Suppressor macrophage (primary cell): ENCODE measurements around the gene ASCL3.
"Not testable (repeated sequence)": the region's sequence is repeated elsewhere in the genome, so short reads cannot be mapped to it uniquely, and the experiment has no call there.

Experiments
- DNase-seq, 4 experiments: peaks; one replicate each; pipeline ENCODE4 v3.0.0-alpha.2; 2020 to 2022

ASCL3 gene

DNA sequence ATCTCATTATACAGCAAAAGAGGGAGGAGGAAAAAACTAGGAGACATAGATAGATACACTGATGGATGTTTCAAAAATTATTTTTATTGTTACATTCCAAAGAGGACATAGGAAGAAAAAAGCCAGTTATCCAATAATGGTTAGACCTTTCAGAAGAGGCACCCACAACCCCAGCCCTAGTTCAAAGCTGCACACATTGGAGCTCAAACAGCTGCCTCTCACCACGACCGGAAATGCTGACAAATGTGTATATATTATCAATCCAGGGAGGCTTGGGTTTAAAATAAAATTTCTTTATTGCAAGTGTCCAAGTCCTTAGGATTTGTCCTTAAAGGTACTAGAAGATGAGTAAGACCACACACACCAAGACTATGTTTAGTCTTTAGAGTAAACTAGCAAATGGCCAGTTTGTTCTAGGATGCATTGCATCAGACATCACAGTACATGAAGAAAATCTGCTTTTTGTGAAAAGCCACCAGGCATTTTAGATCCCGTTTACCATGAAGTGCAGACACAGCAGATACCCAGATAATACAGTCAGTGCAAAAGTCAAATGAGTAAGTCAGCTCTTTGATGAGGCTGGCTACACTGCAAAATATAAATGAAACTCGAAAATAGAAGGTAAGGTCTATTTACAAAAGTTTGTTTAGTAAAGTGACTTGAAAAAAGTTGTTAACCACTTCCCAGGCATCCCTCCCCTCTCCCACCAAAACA lies 4.6 kb upstream of the ASCL3 start:
- no peak for DNase-seq

DNA sequence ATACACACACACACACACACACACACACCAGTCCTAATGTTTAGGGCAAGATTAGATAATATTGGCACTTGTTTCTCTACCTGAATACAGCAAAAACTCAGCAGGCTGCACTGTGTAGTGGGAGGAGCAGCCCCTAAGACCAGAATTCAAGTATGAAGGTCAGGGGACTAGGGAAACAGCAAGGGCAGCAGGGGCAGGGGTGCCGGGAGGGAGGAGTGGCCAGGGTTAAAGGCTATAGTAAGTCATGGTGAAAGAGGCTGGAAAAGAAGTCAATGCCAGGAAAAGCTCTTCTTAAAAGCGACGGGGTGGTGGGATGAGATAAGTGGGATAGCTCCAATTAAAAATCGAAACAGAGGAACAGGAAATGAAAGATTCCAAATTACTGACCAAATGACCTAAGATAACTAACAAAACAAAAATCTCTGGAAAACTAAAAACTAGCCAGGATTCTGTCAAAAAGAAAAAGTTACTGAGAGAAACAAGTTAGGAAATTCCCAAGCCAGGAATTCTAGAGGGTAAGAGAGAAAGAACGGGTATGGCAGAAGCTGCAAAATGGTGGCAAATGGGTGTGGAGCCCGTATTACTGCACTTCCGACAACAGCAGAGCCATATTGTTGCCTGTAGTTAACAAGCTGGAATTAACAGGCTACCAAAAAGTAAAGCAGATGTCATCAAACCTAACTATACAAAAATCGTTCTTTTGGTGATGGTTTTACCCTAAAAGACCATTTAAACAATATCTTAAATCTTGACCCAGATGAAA lies 1.3 kb downstream of the ASCL3 start:
- no peak for DNase-seq

DNA sequence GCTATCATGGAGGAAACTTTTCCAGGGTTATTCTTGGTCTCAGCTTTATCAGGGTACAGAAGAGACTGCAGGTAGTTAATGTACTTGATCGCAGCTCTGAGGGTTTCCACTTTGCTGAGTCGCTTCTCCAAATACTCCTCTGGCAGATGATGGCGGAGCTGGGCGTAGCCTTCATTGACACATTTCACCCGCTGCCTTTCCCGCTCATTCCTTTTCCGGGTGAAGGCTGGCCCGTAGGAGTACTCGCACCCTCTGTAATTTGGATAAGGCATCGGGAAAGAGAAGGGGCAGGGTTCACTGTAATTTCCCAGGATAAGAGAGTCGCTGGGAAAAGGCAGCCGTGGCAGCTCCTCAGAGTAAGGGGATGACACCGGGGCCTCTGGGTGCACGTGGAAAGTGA lies 5.2 kb downstream of the ASCL3 start:
- DNase-seq: no peak

DNA sequence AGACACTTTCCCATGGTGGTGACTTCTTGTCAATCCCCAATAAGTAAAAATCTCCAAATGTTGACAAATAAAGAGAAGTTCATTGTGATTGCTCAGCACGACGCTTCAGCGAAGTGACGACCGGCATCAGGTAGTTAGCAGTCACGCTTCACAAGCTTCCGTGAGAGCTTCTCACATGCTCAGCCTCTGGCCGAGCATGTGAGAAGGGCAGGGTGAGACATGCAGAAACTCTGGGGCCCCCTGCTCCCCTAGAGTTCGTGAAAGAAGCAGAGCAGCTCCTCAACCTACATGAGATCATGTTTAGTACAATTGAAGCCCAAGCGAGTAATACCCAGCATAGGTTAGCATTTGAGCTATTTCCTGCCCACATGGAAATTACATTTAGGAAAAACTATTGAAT lies 5.7 kb downstream of the ASCL3 start:
- DNase-seq: no peak

DNA sequence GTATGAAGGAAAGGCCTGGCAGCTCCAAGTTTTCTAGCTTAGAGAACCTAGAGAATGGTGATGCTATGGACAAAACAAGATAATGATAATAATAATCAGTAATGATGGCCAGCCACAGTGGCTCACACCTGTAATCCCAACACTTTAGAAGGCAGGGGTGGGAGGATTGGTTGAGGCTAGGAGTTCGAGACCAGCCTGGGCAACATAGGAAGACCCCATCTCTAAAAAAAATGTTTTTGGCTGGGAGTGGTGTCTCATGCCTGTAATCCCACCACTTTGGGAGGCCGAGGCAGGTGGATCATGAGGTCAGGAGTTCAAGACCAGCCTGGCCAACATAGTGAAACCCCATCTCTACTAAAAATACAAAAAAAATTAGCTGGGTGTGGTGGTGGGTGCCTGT lies 7.0 kb downstream of the ASCL3 start:
- DNase-seq: not testable (repeated sequence)

DNA sequence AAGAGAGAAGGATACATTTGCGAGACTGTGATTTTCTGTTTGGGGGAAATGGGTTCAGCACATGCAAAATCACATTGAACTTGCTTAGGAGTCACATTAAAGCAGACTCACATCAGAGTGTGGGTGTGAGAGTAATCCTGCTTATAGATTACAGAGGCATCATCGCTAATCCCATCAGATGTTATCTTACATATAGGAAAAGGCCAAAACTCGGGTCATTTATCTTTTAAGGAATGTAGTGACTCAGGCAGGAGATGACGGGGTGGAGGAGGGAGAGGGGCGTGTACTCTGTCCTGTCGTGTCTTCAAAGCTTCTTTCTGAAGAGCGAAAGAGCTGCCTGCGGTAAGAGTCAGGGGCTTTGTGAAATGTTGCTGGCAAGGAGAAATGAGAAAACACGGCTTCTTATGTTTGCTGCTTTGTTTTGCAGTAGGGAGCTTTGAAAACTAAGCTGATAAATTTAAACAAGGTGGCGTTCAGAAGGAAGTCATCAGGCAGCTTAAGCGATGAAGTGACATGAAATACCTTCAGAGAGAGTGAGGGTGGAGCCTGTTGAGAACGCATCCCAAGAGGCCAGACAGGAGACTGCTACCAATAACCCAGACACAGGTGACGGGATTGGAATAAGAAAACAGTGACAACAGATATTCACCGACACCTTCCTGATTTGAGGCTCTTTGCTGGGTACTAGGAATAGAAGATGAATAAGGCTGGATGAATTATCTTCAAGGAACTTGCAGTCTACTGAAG lies 7.9 kb downstream of the ASCL3 start:
- DNase-seq: no peak

DNA sequence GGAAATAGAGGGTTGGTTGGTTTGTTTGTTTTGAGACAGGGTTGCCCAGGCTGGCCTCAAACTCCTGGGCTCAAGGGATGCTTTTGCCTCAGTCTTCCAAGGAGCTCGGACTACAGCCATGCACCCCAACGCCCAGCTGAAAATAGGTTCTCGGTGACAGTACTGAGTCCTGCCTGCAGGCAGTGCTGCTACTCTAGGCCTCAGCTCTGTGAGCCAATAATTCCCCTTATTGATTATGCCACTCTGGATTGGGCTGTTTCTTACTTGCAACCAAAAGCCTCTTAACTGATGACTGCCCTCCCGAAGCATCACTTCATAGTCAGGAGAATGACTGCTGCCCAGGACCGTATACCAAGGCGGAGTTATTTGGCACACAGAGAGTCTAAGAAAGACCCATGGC lies 8.9 kb downstream of the ASCL3 start:
- DNase-seq: no peak

DNA sequence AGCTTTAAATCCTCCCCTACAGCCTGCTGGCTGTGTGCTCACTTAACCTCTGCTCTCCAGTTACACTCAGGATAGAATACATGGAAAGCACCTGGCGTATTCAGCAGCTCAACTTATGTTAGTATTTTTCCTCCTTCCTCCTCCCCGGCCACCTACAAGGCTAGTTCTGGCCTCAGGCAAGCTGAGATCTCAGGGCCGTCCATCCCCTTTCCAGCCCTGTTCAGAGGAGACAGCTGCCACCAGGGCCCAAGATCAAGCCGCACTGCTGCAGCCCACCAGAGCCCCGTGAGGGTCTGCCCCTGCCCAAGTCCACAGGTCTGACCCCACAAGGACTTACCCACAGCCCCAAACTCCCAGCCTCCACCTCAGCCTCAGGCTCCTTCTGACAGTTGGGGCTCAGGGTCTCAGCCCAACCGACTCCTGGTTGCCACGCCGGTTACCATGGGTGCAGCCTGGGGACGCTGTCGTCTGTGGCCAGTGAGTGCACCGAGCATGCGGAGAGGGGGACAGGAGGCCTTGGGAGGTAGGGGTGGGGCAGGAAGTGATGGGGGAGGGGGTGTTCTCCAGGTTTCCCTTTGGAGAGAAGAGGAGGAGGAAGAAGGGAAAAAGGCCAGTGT lies 10.1 kb downstream of the ASCL3 start, which contains the start of gene C11orf16:
Gene C11orf16, minus strand, starts transcription at position 384 of the 617 bp plus-strand sequence. CDS start 639 bp downstream, outside the sequence.
- DNase-seq: no peak

DNA sequence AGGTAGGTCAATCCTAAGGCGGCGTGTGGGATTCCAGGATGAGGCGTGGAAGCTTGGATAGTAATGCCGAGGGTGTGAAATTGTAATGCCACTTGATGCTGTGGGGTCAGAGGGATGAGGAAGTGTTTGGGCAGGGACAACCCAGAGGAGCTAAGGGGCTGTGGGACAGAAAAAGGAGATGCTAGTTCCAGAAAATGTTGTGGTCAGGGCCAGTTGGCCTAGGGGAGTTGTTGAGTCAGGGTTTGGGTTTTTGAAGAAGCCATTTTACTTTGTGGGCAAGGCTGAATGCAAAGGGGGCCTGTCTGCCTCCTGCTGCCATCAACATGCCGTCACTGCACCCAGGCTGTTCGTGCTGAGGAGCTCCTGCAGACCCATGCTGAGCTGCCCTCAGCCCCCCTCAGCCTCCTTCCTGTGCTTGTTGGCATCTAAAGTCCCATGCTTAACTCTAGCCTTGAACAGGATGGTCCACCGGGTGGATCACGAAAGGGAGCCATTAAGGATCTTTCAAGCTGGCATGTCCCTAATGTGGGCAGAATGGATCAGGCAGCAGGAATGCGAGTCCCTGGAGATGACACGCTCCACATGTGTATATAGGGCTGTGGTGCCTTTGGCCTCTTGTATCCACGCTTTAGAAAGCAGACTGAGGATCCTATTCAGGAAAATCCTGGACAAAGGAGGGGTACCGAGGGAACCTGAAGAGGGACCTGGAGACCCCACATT lies 12.2 kb downstream of the ASCL3 start:
- DNase-seq: no peak

DNA sequence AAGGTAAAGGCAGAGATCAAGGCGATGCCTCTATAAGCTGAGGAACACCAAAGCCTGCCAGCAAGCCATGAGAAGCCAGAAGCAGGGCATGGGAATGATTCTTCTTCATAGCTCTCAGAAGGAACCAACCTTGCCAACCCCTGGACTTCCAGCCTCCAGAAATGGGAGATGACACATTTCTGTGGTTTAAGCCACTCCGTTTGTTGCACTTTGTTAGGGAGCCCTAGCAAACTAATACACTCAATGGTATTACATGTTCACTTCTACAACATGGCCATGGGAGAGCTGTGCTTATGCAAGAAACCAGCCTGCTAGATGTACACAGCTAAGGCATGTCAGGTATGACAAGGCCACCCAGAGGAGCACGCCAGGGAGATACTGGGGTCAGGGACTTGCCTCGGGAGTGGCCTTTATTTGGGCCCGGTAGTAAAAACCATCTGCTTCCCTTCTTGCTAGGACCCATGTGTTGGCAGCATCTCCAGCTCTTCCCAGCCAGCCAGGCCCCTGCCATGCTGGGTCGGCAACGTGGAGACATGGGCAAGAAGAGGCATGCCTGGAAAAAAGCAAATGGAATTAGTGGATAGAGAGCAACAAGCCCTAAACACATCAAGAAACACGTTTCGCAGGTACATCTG lies 13.7 kb downstream of the ASCL3 start:
- no peak for DNase-seq

DNA sequence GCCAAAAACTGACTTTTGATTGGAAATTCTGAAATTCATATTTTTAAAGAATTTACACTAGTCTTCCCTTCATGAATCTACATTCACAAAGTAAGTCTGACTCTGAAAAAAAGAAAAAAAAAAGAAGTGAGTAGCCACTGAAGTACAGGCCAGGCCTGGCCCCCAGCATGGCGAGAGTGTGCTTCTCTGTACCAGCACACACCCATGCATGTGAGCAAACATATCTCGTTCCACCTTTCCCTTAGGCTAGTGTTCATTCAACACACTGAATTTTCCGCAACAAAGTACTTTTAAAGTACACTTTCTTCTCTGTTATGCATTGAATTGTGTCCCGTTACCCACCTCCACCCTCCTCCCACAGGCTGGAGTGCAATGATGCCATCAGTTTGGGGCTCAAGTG lies 14.6 kb downstream of the ASCL3 start:
- no peak for DNase-seq

DNA sequence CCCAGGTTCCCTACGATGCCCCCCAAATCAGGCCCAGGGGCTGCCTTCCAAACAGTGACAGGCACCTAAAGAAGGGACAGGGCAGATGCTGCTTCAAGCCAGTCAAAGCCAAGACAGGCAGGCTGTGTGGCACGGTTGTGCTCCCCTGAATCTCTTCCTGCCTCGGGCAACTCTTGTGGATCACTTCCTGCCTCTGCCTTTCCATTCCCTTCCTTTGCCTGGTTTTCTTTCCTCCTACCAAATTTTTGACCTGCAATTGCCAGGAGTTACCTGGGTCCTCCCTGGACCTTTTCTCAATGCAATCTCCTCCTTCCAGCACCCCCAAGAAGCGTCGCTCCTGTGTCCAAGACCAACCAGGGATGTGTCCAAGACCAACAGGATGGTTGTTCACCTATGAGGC lies 15.6 kb downstream of the ASCL3 start:
- no peak for DNase-seq

DNA sequence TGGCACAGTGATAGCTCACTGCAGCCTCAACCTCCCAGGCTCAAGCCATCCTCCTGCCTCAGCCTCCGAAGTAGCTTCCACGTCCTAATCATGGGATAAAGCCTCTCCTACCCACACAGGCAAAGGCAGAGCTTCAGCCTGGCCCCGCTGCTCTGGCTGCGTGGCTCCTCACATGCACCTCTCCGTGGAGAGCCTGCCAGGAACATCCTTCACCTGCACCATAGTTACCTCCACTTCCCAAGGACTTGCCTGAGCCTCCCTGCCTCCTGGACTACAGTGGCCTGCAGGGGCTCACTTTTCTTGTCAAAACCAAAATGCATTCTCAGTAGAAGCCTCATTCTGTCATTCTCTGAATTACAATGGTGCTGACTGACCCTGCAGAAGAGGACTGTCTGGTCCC lies 16.6 kb downstream of the ASCL3 start:
- no peak for DNase-seq

DNA sequence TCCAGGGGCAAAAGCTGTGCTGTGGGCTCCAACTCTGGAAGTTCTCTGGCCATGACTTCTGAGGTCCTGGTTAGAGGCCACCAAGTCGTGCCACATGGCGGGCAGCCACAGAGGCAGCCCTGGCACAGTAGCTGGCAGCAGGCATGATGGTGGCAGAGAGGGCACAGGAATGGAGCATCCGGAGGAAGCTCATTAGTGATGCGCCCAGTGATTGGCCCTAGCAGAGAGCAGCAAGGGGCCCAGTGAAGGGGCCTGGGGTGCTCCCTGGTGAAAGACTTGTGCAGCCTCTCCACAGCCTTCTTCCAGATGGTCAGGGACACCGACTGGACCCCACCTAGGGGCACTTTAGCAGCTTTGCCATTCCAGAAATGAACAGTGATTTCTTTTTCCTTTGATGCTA lies 17.1 kb downstream of the ASCL3 start:
- DNase-seq: no peak

DNA sequence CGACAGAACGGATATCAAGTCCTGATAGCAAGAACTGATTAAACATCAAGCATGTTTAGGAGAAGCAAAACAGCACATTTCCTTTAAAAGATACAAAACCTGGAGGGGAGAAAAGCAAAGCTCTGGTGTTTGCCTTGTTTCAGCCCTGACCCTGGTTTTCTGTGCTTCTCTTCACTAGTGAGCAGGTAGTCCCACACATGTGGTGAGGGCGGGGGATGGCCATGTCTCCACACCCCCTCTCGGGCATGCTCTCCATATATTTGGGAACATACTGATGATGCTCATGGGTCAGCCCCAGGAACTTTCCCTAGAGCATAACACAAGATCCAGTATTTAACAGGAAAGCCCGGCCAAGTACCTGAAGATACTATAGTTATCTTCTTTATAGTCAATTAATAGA lies 20.1 kb downstream of the ASCL3 start:
- DNase-seq: no peak

DNA sequence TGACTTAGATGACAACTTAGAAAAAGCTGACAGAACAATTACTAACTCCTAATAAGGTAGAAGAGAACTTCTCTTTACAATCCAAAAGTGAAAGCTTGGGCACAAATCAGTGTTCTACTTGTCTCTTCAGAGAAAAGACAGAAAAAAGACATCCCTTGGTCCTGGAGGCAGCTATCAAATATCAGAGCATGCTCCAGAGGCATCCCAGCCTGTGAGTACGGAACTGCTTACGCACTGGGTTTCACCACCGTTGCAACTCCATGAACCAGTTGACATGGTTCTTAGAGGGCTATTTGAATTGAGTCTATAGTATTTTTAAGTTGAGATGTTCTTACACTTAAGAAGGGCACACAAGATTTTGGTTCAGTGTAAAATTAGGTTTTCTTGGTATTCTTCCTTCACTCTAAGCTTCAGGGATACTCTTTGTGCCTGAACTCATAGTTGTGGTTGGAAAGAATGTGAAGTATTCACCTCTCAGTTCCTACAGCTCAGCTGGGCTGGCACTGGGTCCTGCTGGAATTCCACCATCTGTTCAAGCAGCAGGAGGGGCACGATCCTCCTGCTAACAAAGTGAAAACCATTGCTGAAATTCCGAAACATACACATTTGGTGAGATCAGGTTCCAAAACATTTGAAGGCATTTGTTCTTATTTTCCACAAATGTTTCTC lies 25.5 kb downstream of the ASCL3 start:
- no peak for DNase-seq

DNA sequence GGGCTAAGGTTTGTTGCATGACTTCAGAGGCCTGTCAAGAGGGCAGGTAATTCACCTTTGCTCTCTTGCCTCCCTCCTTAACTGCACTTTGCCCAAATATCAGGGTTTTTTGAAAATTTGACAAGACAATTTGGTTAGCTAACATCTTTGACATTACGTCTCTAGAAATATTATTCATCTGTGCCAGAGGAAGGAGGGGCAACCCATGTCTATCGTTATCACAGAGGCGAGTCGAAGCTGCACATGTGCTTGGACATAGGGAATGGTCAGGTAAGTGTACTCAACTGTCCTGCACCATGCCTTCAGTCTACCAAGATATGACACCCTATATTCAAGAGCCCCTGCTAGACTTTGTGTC lies 28.2 kb downstream of the ASCL3 start:
- DNase-seq: no peak

DNA sequence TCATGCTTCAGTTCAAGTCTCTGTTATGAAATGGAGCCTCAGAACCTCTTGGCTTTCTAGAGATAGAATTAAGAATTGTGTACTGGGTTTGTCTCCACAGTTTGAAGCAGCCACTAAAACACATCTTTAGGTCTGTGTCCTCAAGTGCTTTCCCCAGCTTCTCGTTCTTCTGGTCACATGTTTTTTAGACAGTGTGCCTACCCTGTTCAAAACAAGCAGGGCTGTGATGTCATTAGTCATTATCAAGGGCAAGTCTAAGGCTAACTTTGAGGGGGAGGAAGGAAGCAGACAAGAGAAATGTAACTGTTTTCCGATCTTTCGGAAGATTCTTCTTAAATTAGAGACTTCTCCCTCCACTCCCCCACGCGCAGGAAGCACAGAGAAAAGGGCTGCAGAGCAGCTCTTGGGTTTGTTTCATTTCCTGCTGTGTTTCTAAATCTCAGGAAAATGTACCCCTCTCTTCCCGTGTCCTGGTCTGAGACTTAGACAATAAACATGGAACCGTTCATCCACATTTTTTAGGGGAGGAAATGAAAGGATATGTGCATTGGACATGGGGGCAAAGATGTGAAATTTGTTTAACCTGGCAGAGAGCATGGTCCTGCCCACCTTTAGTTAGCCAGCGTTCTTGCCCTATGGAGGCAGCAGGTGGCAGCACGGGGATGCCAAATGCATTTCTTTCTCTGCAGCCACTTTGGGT lies 28.7 kb downstream of the ASCL3 start:
- DNase-seq: peak; percentile 58 to 89 (median 80)

DNA sequence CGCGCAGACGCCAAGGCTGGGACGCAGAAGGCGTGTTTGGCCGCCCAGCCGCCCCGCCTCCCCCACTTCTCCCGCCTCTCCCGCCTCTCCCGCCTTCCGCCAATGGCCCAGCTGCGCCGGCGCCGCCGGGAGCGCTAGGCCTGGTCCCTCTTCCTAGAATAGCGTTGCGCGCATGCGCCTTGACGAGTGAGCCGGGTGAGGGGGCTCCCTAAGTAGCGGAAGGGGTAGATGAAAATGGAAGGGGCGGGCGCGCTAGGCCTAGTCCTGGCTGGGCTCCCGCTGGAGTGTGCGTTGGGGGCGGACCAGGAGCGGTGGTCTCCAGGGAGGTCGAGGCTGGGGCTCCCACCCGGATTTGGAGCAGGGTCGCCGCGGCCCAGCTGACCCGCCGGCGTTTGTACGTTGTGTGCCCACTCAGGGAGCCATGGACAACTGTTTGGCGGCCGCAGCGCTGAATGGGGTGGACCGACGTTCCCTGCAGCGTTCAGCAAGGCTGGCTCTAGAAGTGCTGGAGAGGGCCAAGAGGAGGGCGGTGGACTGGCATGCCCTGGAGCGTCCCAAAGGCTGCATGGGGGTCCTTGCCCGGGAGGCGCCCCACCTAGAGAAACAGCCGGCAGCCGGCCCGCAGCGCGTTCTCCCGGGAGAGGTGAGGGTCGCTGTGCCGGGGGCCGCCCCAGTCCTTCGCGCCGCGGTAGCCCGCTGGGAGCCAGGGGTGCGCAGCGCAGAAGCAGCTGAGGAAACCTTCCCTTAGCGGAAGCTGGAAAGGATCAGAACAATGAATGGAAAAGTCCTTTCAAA lies 31.6 kb downstream of the ASCL3 start, which contains the start of gene AKIP1:
Gene AKIP1, plus strand, starts transcription at position 161 of the 795 bp plus-strand sequence. Its CDS starts 261 bp downstream, at position 422.
- peak; percentile 96 to 98 (median 98) for DNase-seq

DNA sequence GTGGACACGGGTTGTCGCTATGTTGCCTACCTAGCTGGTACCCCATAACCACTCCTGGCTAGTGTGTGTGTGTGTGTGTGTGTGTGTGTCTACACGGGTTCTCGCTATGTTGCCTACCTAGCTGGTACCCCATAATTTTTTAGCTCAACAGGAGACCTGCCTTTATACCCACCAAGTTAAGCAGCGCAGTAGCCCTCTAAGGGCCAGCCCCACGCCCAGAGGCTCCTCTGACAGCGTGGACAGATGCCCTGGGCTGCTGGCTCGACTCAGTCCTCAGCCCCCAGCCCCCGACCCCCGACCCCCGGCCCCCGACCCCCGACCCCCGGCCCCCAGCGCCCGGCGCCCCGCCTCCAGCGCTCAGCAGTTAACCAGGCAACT lies 32.2 kb downstream of the ASCL3 start:
- no peak for DNase-seq
